K562 (cell line): ENCODE results near the gene TBC1D2B. TPM values are rescaled to one million over a fixed set of nuclear protein-coding genes. Genes with fewer than 3 reads are reported as not detected.

Experiments used
- ATAC-seq: fragments of 200-7000 bp; cut with Tn5 transposase; 3 replicates; pipeline ENCODE4 v1.9.1; 2020; ENCODE audit warnings: moderate library complexity
- BruUV-seq: library from RNA; stranded (reverse); fragments of 400-500 nt; replicated peaks from 2 replicates; lab custom pipeline; 2021; lab: Mats Ljungman, UMichigan
- CTCF ChIA-PET: fragments of 300-600 bp; formaldehyde crosslinking; extraction: SDS; loops from one replicate; lab custom pipeline; 2021; ENCODE audit warnings: low intra/inter-chr PET ratio; lab: Yijun Ruan, JAX
- POLR2A ChIA-PET: fragments of 300-600, 350-650 bp; sonication (Branson Sonifier 250); formaldehyde crosslinking; extraction: SDS; loops from one replicate; lab custom pipeline; 2021; ENCODE audit warnings: antibody characterized with exemption, inconsistent platforms; lab: Yijun Ruan, JAX
- DNase-seq, 4 experiments: peaks; one replicate each; pipeline versions ENCODE4 v3.0.0 to v3.0.0-alpha.2; 2011 to 2018; ENCODE audit warnings: low spot score in 3 of 4, mixed read lengths in 3 of 4; ENCODE audit errors: extremely low read depth in 1 of 4
- FAIRE-seq: peaks from 2 replicates; lab custom pipeline; 2011; peaks lifted over from hg19 to GRCh38; lab: Jason Lieb, UNC
- H2AFZ ChIP-seq: 2 replicates; pipeline ENCODE4 v1.6.0; 2011; ENCODE audit warnings: low read depth, low read length, control low read depth, inconsistent platforms
- H3K27ac ChIP-seq: fragments of 200-600 bp; 3 replicates; pipeline ENCODE4 v1.8.0; 2011; ENCODE audit warnings: low read depth, mild to moderate bottlenecking, control low read depth, inconsistent platforms, low read length, moderate library complexity, mixed read lengths; ENCODE audit errors: extremely low read depth
- H3K27me3 ChIP-seq, 2 experiments: fragments of 300-600 bp in 1 of 2; 2 replicates in 1 of 2; 3 replicates in 1 of 2; pipeline versions ENCODE4 v1.6.0 to v1.8.0; 2011; ENCODE audit warnings: inconsistent platforms in 2 of 2, low read length in 2 of 2, mild to moderate bottlenecking in 1 of 2, mixed read lengths in 1 of 2, moderate library complexity in 1 of 2; ENCODE audit not compliant: control insufficient read depth in 2 of 2, insufficient read depth in 2 of 2
- H3K36me3 ChIP-seq: fragments of 300-600 bp; 3 replicates; pipeline ENCODE4 v1.8.0; 2011; ENCODE audit warnings: mild to moderate bottlenecking, low read length, inconsistent platforms; ENCODE audit not compliant: control insufficient read depth, insufficient read depth
- H3K4me1 ChIP-seq, 2 experiments: fragments of 200-600 bp in 1 of 2; replicated peaks in 1 of 2; 2 replicates in 1 of 2; 3 replicates in 1 of 2; pipeline versions ENCODE4 v1.5.1 to v1.8.0; 2011; ENCODE audit warnings: inconsistent platforms in 2 of 2, low read length in 2 of 2, mild to moderate bottlenecking in 1 of 2, mixed read lengths in 1 of 2, moderate library complexity in 1 of 2; ENCODE audit not compliant: control insufficient read depth in 2 of 2, insufficient read depth in 2 of 2
- H3K4me2 ChIP-seq: 2 replicates; pipeline ENCODE4 v1.6.1; 2011; ENCODE audit warnings: low read length, control low read depth, inconsistent platforms, mixed read lengths; ENCODE audit not compliant: insufficient read depth
- H3K4me3 ChIP-seq: fragments of 200-600 bp; sonication (generic), shearing (Covaris generic); 2 replicates; pipeline ENCODE4 v1.5.1; 2016; ENCODE audit warnings: control low read depth, inconsistent platforms
- H3K79me2 ChIP-seq: fragments of 200-600 bp; 3 replicates; pipeline ENCODE4 v1.8.0; 2011; ENCODE audit warnings: low read length, inconsistent platforms; ENCODE audit not compliant: control insufficient read depth, insufficient read depth
- H3K9ac ChIP-seq, 2 experiments: 2 replicates each; pipeline versions ENCODE4 v1.6.0 to v1.6.1; 2011; ENCODE audit warnings: low read depth in 2 of 2, low read length in 2 of 2, control low read depth in 1 of 2, inconsistent platforms in 1 of 2, mild to moderate bottlenecking in 1 of 2, mixed read lengths in 1 of 2; ENCODE audit not compliant: insufficient read depth in 1 of 2
- H3K9me1 ChIP-seq: one replicate; pipeline ENCODE4 v1.6.0; 2011; ENCODE audit warnings: inconsistent platforms, mild to moderate bottlenecking, low read length, moderate library complexity; ENCODE audit not compliant: control insufficient read depth, insufficient read depth
- H3K9me3 ChIP-seq: replicated peaks from 2 replicates; pipeline ENCODE4 v1.5.1; 2011; ENCODE audit warnings: low read depth, low read length, inconsistent platforms; ENCODE audit not compliant: control insufficient read depth, insufficient read depth
- H4K20me1 ChIP-seq: replicated peaks from 2 replicates; pipeline ENCODE4 v1.6.1; 2011; ENCODE audit warnings: low read length, inconsistent platforms, mixed read lengths; ENCODE audit not compliant: control insufficient read depth, insufficient read depth
- C11orf30 ChIP-seq: fragments of 450-650 bp; IDR thresholded peaks from 2 replicates; pipeline ENCODE4 v1.6.1; 2016; ENCODE audit warnings: low read depth, mild to moderate bottlenecking
- CREM ChIP-seq: IDR thresholded peaks from 2 replicates; pipeline ENCODE4 v1.6.1; 2014; ENCODE audit warnings: antibody characterized with exemption, low read depth
- GTF2E2 ChIP-seq: fragments of 200-800 bp; sonication (Bioruptor generic); IDR thresholded peaks from 2 replicates; pipeline ENCODE4 v1.6.1; 2016; ENCODE audit warnings: missing genetic modification characterization, missing compliant biosample characterization
- MAFF ChIP-seq: IDR thresholded peaks from 2 replicates; pipeline ENCODE4 v1.6.1; 2012; ENCODE audit warnings: low read length, improper control_type of control experiment
- MAFG ChIP-seq: fragments of 450-650 bp; conservative IDR thresholded peaks from 2 replicates; pipeline ENCODE4 v1.6.1; 2016; ENCODE audit warnings: missing genetic modification characterization, missing compliant biosample characterization
- MAFK ChIP-seq: IDR thresholded peaks from 2 replicates; pipeline ENCODE4 v1.6.1; 2011; ENCODE audit warnings: low read length, improper control_type of control experiment
- MBD1 ChIP-seq: fragments of 250-450 bp; sonication (Bioruptor Pico); IDR thresholded peaks from 2 replicates; pipeline ENCODE4 v1.8.0; 2022; ENCODE audit warnings: inconsistent platforms
- PCBP2 ChIP-seq: fragments of 200-400 bp; formaldehyde crosslinking; IDR thresholded peaks from 2 replicates; pipeline ENCODE4 v1.6.1; 2018; ENCODE audit warnings: low read length, low read depth, mild to moderate bottlenecking, moderate library complexity; ENCODE audit not compliant: poor library complexity, severe bottlenecking
- PRPF4 ChIP-seq: fragments of 200-400 bp; formaldehyde crosslinking; IDR thresholded peaks from one replicate; pipeline ENCODE4 v1.6.1; 2017; ENCODE audit warnings: low read length, low read depth, mild to moderate bottlenecking; ENCODE audit not compliant: insufficient read depth, poor library complexity, severe bottlenecking
- YBX1 ChIP-seq: fragments of 450-650 bp; IDR thresholded peaks from 2 replicates; pipeline ENCODE4 v1.7.1; 2016; ENCODE audit warnings: mild to moderate bottlenecking
- ZNF316 ChIP-seq: fragments of 450-650 bp; IDR thresholded peaks from 2 replicates; pipeline ENCODE4 v1.6.1; 2016
- WGBS: fragments of 100-300 bp; shearing (Covaris generic); methylation state at CpG from one replicate; pipeline ENCODE4 v1.1.6; 2016; ENCODE audit warnings: low coverage, mixed read lengths; ENCODE audit not compliant: insufficient coverage; ENCODE audit errors: missing lambda C conversion rate; 5-methylcytosine and 5-hydroxymethylcytosine counted together
- in situ Hi-C: fragments of 300-500 bp; cut with MboI; formaldehyde crosslinking; loops from 4 replicates; pipeline ENCODE4 v1.15.0; 2018; ENCODE audit warnings: inconsistent platforms, mixed read lengths
- intact Hi-C: fragments of 100-400 bp; cut with micrococcal nuclease; formaldehyde crosslinking; loops from 2 replicates; pipeline ENCODE4 v1.14.2; 2022
- polyA plus RNA-seq, 8 experiments: library from polyadenylated mRNA; depleted of rRNA in 4 of 8; stranded (reverse) in 5 of 8; unstranded in 3 of 8; fragments of >200 nt; fragmentation: Nextera tagmentation in 2 of 8; fragmentation: Illumina TruSeq in 1 of 8; extraction: Ambion mirVana in 2 of 8; extraction: Trizol in 1 of 8; gene quantifications; 2 replicates each; pipeline versions ENCODE4 v1.2.1 to v1.2.3, GENCODE V29; 2011 to 2014; ENCODE audit warnings: inconsistent platforms in 1 of 8, missing spikeins in 1 of 8
- total RNA-seq, 7 experiments: library from RNA; depleted of rRNA in 6 of 7; stranded (reverse); fragments of >200 nt in 6 of 7; fragmentation: Illumina TruSeq in 2 of 7; extraction: Trizol in 2 of 7; gene quantifications; 2 replicates each; pipeline versions ENCODE4 v1.2.1 to v1.2.3, GENCODE V29; 2011 to 2021; ENCODE audit warnings: low replicate concordance in 1 of 7

TBC1D2B gene
- total and polyA plus RNA-seq, 9 of the 15 experiments (the other 6 are each of a cell fraction or from before 2014, with no cell fraction given): 0.15 to 16.3 (median 8.9) TPM

GRCh38 chr15:78075490-78076230 is 1.9 kb downstream of the TBC1D2B start:
- Histone ChIP-seq H3K4me3 (no peak overlapping the region), H2AFZ (no peak overlapping the region), H3K79me2 (peaks cover 10% of the 10 kb centered on the region; the same call in 2 of the 3 replicates), H3K4me2 (peak overlapping the region; percentile 35; the same call in 1 of the 2 replicates), H3K27ac (no peak overlapping the region), H3K9me1 (no peaks in the 10 kb centered on the region), H3K9ac (peak overlapping the region in 1 of 2 experiments; percentile 20; a peak in 1 of 4 replicates), H3K4me1 (peaks cover 10 to 17% of the 10 kb centered on the region in 2 experiments; a peak in 3 of 5 replicates), H3K9me3 (no peaks in the 10 kb centered on the region), H4K20me1 (peaks cover 9% of the 10 kb centered on the region), H3K36me3 (no peaks in the 10 kb centered on the region), H3K27me3 (no peaks in the 10 kb centered on the region)
- TSS peak; percentile 43 for BruUV-seq
- WGBS: 56% methylated on average over 7 of the region's 7 CpGs
- CTCF ChIA-PET: no interaction called here
- TF ChIP-seq MAFK (peak; percentile 96), PRPF4 (no peak), GTF2E2 (no peak), ZNF316 (peak; percentile 96), PCBP2 (no peak), MAFF (peak; percentile 94), MBD1 (CRISPR knock-in tag) (no peak), C11orf30 (peak; percentile 96), MAFG (tag) (peak; percentile 90), YBX1 (no peak), CREM (no peak)
- FAIRE-seq (no peak), ATAC-seq (0 out of 3 replicates have a peak, but pooled peaks have one; percentile 13), DNase-seq (no peak)
- in situ Hi-C loops: no loop called here
- POLR2A ChIA-PET: interaction anchor here (1.0 kb wide), 1 partner anchor 10 kb away, joined by 3 read pairs; no protein-coding TSS in a partner anchor
- intact Hi-C loops: no loop called here
